Hippocampal formation (tissue), 2 donors: ENCODE results near the gene PKM.
"Not testable (repeated sequence)": the region's sequence is repeated elsewhere in the genome, so short reads cannot be mapped to it uniquely, and the experiment has no call there.

Experiments used
- DNase-seq, 2 donors: peaks; one replicate each; lab custom pipeline; 2025; lab: John Stamatoyannopoulos, UW

The PKM gene

DNA sequence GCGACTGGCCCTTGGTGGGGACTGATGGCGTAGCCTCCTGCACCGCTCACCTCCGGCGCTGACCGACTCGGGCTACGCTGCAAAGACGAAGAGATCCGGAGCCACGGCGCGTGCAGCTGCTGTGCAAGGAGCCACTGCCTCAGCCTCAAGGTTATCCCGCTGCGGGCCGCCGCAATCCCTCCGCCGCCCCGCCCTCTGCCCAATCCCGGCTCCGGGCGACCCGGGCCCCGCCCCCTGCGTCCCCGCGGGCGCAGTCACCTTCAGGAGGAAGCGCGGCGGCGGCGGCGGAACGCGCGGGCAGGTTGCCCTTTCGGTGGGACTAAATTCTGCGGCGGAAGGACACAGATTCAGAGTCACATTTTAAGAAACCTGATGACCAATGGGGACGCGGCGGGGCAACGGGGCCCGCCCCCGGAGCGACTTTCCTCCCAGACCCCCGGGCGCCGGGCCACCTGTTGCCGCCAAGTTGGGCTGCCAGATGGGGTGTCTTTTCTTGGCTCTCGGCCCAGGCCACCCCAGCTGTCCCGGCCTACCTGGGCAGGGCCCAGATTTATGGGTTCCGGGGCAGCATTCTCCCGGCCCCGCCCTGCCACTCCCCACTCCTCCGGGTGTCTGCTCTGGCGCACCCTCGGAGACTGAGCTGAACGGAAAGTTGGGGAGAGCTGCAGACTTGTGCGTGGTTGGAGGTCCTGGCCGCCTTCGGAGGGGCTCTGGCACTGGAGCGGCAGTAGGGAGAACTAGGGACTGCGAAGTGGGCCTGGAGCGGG lies at the start of gene PKM:
PKM (minus strand) TSS at position 125 of the 767 bp plus-strand sequence. CDS start 12,093 bp downstream, outside the sequence.
- DNase-seq = peak; percentile 81 to 82

DNA sequence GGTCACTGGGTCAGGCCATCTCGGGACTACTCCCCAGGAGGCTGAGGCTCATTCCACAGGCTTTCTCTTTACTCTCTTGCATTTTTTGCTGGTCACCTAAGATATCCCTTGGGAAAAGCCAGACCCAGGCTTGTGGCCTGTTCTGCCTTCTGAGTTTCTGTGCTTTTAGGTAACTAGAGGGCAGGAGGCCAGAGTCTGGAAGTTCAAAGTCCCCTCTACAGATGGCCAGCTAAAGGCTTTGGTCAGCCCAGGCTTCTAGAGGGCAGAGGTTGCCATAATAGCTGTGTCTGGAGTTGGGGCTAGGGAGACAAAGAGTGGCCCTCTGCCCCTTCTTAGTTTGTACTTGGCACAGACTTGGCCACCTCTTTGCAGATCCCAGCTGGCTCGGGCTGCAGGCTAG lies 49.8 kb upstream of the PKM start:
- no peak for DNase-seq

DNA sequence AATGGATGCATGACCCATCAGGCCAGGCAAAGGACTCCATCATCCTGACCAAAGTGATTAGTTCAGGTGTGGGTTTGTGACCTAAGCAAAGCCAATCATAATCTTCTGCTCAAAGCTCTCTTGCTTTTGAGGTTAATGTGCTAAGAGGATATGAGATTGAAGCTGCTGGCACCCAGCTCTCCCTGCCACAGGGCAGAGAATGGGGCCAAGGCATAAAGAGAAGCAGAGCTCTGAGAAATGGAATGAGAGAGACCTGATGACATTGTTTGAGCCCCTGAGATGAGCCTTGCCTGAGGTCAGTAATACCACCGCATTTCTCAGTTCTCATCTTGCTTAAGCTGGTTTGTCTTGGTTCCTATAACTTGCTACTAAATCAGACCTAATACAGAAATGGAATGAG lies 47.7 kb upstream of the PKM start:
- DNase-seq = no peak

DNA sequence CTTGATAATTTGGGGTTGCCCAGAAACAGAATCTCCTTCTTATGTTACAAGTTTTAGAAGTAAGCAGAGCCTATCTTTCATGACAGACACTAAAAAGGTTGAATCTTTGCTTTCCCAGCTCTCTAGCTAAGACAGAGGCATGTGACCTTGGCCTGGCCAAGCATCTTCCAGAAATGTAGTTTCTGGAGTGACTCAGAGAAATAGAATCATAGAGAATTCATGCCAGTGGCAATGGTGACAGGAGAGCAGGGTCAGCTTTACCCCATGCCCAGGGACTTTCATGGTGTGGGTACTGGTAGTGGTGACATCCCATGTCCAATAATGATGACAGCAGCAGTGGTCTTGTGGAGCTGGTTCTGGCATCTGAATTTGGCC lies 45.3 kb upstream of the PKM start:
- no peak for DNase-seq

DNA sequence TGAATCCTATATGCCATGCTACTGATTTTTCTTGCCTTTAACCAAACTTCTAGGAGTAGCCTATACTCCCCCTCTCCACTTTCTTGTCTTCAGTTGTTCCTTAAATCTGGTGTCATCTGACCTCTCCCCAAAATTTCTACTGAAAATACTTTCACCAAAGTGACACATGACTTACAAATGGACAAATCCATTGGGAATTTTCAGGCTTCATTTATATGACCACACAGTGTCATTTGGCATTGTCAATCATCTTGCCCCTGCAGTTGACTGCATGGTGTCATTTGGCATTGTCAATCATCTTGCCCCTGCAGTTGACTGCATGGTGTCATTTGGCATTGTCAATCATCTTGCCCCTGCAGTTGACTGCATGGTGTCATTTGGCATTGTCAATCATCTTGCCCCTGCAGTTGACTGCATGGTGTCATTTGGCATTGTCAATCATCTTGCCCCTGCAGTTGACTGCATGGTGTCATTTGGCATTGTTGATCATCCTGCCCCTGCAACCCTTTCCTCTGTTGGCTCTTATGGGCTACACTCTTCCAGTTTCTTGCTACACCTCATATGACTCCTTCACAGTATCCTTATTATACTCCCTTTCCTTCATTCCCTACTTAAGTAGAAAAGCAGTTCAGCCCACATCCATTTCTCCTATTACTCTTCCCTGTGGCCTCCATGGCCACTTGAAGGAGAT lies 44.8 kb upstream of the PKM start:
- not testable (repeated sequence) for DNase-seq

DNA sequence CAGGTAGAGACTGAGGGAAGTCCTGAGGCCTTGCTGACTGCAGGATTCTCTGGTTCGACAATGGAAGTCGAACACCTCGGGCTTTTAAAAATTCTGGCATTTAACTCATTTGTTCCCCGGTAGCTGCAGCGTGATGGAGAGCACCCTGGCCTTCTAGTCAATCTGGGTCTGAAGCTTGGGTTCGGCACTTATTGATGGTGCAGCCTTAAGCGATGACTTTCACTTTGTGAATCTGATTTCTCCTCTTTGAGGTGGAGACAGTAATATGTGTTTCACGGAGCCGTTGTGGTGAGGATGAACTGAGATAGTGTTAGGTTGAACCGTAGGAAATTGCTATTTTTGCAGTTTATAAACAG lies 42.0 kb upstream of the PKM start:
- no peak for DNase-seq

DNA sequence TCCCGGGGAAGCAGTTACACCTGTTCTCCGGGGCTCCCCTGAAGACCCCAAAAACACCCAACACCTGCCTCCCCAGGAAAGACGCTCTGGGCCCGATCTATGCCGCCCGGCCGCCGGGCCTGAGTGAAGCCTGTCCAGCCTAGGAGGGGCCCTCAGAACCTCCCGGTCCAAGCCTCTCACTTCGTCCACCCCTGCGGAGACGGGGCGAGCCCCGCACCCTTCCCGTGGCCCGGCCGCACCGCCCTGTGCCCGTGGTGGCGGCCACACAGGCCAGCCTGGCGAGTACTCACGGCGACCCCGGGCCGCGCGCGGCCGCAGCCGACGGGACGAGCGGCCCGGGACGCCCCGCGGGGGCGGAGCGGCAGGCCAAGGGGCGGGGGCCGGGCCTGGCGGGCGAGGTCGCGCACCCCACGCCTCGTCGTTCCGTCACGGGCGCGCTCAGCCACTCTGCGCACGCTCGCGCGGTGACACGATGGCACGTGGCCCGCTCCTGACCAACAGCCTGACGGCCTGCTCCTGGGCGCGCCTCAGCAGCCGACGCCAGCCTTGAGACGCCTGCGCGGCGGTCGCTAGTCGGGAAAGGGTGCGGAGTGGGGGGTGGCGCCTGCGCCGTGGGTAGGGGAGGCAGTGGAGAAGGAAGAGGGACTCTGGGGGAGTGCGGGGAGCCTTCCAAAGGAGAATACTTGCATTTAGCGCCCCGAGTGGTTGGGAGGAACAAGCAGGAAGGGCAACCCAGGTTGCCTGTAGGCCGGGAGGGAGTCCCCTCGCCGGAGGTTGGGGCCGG lies 41.4 kb upstream of the PKM start, which contains the start of gene PARP6:
PARP6 (minus strand) TSS at position 342 of the 784 bp plus-strand sequence. CDS start 5,077 bp downstream, outside the sequence.
- peak; percentile 97 to 98 for DNase-seq

DNA sequence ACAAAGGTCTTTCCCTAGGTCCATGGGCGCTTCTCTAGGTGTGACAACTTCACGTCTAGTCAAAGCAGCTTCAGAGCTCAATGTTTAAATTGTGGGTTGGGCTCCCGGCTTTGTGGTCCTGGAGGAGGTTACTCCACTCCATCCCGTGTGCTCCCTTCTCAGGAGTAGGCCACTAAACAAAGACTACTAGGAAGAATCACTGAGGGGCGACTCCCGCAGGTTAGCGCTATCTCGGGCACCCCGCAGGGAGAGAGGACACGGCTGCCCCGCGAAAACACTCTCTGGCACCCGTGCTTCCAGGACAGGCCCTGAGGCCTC lies 40.9 kb upstream of the PKM start:
- no peak for DNase-seq

DNA sequence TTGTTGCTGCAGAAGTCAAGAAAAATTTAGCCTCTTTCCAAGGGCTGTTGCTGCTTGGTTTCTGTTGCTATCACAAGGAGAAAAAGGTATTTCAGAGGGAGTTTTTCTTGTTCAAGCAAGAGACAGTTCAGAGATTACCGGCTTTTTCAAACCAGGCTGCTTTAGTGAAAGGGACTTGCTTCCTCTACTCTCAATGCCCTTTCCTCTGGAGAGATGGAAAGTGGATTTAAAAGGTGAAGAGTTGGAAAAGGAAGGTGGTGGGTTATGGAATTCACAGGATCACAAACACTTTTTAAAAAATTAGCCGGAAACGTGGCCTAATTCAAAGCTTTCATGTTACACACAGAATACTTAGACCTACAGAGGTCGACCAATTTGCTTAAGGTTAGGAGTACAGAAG lies 40.2 kb upstream of the PKM start:
- no peak for DNase-seq

DNA sequence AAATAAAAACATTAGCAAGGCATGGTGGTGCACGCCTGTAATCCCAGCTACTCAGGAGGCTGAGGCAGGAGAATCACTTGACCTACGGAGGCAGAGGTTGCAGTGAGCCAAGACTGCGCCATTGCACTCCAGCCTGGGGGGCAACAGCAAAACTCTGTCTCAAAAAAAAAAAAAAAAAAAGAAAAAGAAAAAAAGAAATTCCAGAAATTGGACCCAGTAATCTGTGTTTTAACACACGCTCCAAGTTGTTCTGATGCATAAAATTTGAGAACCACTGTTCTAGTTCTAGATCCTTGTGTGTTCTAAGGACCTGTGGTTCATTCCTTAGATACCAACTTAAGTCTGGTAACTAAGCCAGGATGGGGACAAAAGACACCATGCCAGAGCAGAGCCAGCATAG lies 38.7 kb upstream of the PKM start:
- DNase-seq = no peak

DNA sequence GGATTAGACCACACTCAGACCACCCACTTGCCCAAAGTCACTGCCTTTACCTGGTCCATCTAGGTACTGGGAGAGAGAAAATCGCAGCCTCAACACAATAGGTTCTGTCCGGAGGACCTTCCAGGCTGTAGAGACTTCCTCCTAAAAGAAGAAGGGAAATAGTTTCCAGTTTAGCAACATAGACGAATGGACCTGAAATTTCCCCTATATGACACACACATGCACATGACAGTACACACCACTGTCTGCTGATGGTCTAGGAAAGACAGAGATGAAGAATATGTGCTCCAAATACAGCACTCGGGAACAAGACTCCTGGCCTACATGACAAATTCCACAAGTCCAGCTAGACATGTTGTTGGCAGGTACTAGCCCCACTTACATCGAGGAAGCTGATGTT lies 34.0 kb upstream of the PKM start:
- DNase-seq = no peak

DNA sequence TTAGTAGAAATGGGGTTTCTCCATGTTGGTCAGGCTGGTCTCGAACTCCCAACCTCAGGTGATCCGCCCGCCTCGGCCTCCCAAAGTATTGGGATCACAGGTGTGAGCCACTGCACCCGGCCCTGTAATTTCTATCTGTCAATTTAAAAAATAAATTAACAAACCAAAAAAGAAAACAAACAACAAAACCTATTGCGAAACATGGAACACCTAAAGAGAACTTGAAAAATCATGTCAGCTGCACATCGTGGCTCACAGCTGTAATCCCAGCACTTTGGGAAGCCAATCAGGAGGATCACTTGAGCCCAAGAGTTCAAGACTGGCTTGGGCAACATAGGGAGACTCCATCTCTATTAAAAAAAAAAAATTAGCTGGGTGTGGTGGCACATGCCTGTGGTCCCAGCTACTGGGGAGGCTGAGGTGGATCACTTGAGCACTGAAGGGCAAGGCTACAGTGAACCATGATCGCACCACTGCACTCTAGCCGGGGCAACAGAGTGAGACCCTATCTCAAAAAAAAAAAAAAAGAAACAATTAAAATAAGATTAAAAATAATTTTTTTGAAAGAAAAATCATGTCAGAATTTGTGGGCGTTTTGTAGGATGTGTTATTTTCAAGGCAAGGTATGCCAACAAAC lies 21.8 kb upstream of the PKM start:
- no peak for DNase-seq

DNA sequence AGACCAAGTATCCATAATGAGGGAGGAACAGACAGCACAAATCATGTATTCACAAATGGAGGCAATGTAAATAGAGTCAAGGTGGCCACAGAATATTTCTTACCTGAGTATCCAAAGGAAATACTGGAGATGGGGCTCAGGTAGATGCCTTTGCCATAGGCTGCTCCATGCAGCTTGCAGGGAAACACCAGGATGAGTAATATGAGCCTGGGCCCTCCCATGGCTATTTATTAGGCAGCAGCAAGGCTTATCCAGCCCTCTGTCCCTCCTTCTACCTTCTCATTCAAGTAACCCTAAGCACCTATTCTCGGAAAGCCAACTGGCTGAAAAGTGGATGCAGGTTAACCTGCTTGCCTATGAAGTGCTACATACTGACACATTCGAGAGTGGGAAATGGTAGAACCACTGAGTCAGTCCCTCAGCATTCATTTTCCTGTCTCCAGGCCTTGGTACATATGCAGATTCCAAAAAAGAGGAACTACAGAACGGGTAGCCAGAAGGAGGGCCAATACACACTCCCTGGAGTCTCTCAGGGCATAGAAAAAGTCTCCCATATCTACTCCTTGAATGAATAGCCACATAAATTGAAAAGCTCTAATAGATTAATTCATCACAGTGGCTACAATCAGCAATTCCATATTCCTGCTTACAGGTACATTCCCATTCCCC lies 18.3 kb upstream of the PKM start:
- DNase-seq = no peak

DNA sequence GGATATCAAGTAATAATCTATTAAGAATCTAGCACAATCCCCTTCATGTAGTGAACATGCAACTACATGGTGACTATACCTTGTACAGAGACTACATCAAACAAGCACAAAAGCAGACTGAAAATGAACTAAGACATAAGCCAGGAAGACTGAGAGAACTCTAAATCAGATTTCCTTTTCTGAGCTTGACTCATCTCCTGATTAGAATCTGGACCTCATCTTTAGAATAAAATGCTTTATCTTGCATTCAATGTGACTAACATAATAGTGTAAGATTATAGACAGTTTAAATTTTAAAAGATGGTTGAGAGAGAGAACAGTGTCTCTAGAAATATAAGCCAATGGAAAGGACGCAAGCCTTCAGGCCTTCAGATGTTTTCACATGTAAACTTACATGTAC lies 17.5 kb upstream of the PKM start:
- DNase-seq = no peak

DNA sequence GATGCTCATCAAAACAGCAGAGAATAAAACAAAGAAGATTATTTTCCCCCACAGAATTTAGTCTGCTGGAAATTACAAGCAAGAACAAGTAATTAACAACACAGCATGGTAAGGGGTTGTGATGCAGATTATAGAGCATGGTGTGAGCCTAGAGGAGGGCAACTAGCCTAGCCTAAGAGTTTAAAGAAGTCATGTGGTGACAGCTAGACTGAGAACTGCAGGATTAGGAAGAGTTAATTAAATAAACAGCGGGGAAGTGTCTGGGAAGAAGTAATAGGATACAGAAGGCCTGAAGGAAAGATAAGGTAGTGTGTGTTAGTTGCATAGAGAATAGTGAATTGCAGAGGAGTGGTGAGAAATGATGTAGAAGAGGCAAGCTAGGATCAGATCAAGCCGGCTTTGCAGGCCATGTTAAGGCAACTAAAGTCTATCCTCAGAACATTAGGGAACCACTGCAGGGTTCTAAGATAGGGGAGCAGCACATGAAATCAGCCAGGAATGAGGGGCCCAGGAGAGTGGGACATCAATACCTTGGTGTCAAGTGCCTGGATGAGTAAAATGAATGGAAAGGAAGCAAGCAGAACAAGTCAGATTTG lies 11.9 kb upstream of the PKM start:
- DNase-seq = no peak

DNA sequence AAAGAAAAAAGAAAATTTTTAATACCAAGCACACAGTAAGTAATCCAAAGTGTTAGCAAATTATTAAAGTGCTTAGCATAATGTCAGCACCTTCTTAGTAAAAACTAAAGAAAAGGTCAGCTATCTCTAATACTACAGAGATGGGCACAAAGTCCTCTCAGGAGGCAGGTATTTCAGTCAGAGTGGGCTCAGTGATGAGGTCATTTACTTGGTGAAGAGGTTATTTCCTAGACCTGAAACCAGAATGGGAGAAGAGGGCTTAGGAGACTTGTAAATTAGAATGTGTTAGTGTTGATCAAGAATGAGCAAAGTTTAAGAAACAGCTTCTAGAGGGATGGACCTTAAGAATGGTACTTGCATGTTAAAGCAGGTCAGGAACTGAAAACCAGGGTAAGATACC lies 8.7 kb upstream of the PKM start:
- no peak for DNase-seq

DNA sequence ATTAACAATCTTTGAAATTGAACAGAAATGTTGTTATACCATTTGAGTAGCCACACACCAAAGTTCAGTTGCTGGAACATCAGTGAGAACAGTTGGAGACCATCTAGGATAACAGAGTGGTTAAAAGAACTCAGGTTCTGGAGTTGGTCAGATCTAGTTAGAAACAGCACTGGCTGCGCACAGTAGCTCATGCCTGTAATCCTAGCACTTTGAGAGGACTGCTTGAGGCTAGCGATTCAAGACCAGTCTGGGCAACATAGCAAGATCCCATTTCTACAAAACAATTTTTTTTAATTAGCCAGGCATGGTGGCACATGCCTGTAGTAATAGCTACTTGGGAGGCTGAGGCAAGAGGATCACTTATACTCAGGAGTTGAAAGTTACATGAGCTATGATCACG lies 7.6 kb upstream of the PKM start:
- DNase-seq = no peak

DNA sequence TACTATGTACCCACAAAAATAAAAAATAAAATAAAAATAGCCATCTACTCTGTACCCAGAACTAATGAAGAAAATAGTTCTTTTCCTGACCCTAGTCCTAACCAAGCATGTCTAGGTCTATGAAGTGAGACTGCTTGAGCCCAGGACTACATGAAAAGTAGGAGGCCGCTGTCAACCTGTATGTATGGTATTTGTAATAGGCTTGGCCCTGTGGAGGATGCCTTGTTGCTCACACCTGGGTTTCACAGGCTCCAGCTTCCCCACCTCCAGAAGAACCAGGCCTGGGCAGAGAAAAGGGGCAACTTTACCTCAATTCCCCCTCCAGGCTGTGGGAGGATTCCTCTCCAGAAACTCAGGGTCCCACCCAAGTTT lies 6.8 kb upstream of the PKM start:
- no peak for DNase-seq

DNA sequence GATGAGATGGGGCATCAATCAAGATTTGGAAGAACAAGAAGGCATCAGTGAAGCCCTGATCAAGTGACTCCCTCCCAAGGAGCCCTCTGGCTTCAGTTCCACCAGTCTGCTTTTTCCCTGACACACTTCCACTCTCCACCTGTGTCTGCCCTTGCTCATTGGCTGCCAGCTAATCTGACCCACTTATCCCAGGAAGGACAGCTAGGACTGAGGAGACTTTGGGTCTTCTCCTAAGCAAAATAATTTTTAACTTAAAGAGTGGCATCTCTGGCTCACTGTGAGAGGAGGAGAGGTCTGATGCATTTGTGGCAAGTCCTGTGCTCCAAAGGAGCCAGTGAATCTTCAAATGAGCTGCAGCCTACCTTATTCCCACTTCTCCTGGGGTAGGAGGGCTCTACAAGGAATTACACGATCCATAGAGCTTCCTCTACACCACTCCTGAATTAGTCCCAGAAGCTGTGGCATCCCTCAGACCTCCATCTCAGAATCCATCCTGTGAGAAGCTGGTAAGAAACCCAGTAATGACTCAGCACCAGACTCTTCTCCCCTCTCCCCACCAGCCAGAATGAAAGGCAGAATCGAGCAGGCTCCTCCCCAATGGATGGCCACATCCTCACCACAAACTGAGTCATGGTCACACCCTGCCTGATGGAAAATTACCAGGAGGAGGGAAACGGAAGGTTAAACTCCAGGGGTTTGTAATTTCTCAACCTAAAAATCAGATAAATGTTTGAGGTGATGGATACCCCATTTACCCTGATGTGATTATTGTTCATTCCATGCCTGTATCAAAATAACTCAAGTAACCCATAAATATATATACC lies 6.3 kb upstream of the PKM start:
- DNase-seq = peak in 1 of 2 donors; percentile 4

DNA sequence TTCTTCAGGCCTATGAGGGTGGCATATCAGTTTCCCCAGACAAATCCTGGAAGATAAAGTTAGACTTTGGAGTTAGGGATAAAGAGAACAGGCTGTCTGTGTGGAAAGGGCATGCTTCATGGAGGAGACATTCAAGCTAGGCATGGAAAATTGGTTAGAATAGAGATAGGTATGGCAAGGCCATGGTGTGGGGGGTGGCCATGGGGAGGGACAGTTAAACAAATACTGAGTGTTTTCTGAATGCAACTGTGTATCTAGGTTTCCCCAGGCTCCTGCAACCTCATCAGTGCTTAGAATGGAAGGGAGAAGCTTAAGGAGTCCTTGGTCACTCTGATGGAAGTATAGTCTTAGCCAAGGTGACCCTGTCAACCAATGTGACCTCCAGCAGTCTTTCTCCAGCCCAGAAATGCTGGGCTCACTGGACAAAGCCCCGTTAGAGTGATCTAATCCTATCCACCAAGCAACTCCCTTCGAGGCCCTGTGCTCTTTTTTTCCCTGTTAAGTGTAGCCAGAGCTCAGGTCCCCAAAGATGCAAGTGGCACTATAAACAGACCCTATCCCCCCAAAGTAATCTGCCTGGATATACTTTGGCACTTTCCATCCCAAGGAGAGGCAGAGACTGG lies 5.5 kb upstream of the PKM start:
- DNase-seq = no peak
